Upper lobe of left lung (tissue), 6 donors: ENCODE results near the gene ENTR1. TPM values are rescaled to one million over a fixed set of nuclear protein-coding genes. Genes with fewer than 3 reads are reported as not detected.

Source experiments
- ATAC-seq, 2 donors: fragments of 200-7000 bp; cut with Tn5 transposase; one replicate each; pipeline ENCODE4 v1.9.1; 2022; ENCODE audit warnings: mild to moderate bottlenecking in 2 of 2, moderate library complexity in 2 of 2; ENCODE audit not compliant: low FRiP score in 2 of 2
- DNase-seq, 2 donors: peaks; one replicate each; pipeline ENCODE4 v3.0.0-alpha.2; 2019 to 2020
- H3K27ac ChIP-seq, 4 donors: fragments of 200-600 bp; sonication (generic); one replicate each; pipeline ENCODE4 v1.5.1; 2016 to 2019
- H3K27me3 ChIP-seq, 4 donors: fragments of 200-600 bp; sonication (generic); one replicate each; pipeline ENCODE4 v1.5.1; 2017 to 2019
- H3K36me3 ChIP-seq, 4 donors: fragments of 200-600 bp; sonication (generic); one replicate each; pipeline ENCODE4 v1.5.1; 2016 to 2019
- H3K4me1 ChIP-seq, 4 donors: fragments of 200-600 bp; sonication (generic); one replicate each; pipeline ENCODE4 v1.5.1; 2018 to 2019
- H3K4me3 ChIP-seq, 4 donors: fragments of 200-600 bp; sonication (generic); one replicate each; pipeline ENCODE4 v1.5.1; 2017 to 2019; ENCODE audit warnings: mild to moderate bottlenecking in 2 of 4, moderate library complexity in 1 of 4
- H3K9me3 ChIP-seq, 4 donors: fragments of 200-600 bp; sonication (generic); one replicate each; pipeline ENCODE4 v1.5.1; 2018 to 2019
- CTCF ChIP-seq, 6 experiments: fragments of 450-650 bp in 4 of 6; fragments of 200-600 bp in 2 of 6; sonication (generic) in 2 of 6; IDR thresholded peaks; one replicate each; pipeline ENCODE4 v1.5.1; 2016 to 2019; ENCODE audit warnings: antibody characterized with exemption in 6 of 6
- EP300 ChIP-seq, 4 donors: sonication (generic); formaldehyde crosslinking; IDR thresholded peaks; one replicate each; pipeline ENCODE4 v1.5.1; 2017; ENCODE audit warnings: antibody characterized with exemption in 4 of 4, control low read depth in 2 of 4
- POLR2A ChIP-seq, 4 donors: fragments of 450-650 bp; IDR thresholded peaks; one replicate each; pipeline ENCODE4 v1.5.1; 2016 to 2017; ENCODE audit warnings: antibody characterized with exemption in 4 of 4, mild to moderate bottlenecking in 2 of 4
- POLR2AphosphoS5 ChIP-seq, 2 donors: sonication (generic); formaldehyde crosslinking; IDR thresholded peaks; one replicate each; pipeline ENCODE4 v1.5.1; 2017; ENCODE audit warnings: antibody characterized with exemption in 2 of 2
- WGBS, 2 donors: methylation state at CpG; one replicate each; pipeline ENCODE4 v1.1.5; 2017 to 2018; 5-methylcytosine and 5-hydroxymethylcytosine counted together
- total RNA-seq, 6 donors: library from RNA; depleted of rRNA in 4 of 6; stranded (reverse); fragments of >200 nt in 4 of 6; gene quantifications; one replicate each; pipeline versions ENCODE4 v1.1.0 to v1.2.1, GENCODE V29; 2016 to 2021
- donor health status: DM: no; HTN: no; CAD: no; lungs with moderate emphysema.
- donor health status: DM: no; HTN: yes; CAD: no; lungs with severe emphysema.

ENTR1 gene
- total RNA-seq = 100 to 1,000 TPM in 1 of 6 donors, 10 to 100 TPM in 5; 29.6 to 128 (median 40.0) TPM

GRCh38 chr9:136410500-136411287, at the start of gene ENTR1, which contains the start of gene PMPCA:
Gene ENTR1 (minus strand): TSS chr9:136410614. CDS start chr9:136410397, 217 bp downstream.
Gene PMPCA (plus strand): TSS chr9:136410658. CDS start chr9:136410669, 11 bp downstream.
- DNase-seq (peak; percentile 92 to 99), ATAC-seq (peak; percentile 82 to 96)

GRCh38 chr9:136459425-136459824, 49.0 kb upstream of the ENTR1 start:
- H3K27me3 ChIP-seq = no peaks in the 10 kb centered on the region
- H3K27ac ChIP-seq = no peak overlapping the region
- ATAC-seq = no peak
- H3K9me3 ChIP-seq = no peaks in the 10 kb centered on the region
- WGBS, 2 donors = 94 to 96% methylated on average over 26 to 28 of the region's 28 CpGs
- H3K4me1 ChIP-seq = no peaks in the 10 kb centered on the region
- peaks cover 80 to 100% (median 99%) of the 10 kb centered on the region in 4 donors for H3K36me3 ChIP-seq
- no peak for TF ChIP-seq POLR2A (IDR thresholded peaks at IDR 0.05)
- TF ChIP-seq POLR2AphosphoS5 (IDR thresholded peaks at IDR 0.05) = no peak
- TF ChIP-seq EP300 (IDR thresholded peaks at IDR 0.05) = no peak
- TF ChIP-seq CTCF (IDR thresholded peaks at IDR 0.05) = no peak
- H3K4me3 ChIP-seq = no peak overlapping the region
- DNase-seq = peak in 1 of 2 donors; percentile 74

More at GRCh38 chr9:136410500-136411287, at the start of gene ENTR1, which contains the start of gene PMPCA:
- Histone ChIP-seq H3K36me3 (peaks cover 11 to 54% (median 40%) of the 10 kb centered on the region in 4 donors), H3K27me3 (no peaks in the 10 kb centered on the region), H3K27ac (peak within 1 kb of the TSS; percentile 83 to 91 (median 88)), H3K4me3 (peak within 1 kb of the TSS; percentile 61 to 97 (median 92)), H3K4me1 (peaks cover 20 to 31% (median 23%) of the 10 kb centered on the region in 4 donors), H3K9me3 (no peaks in the 10 kb centered on the region)
- TF ChIP-seq CTCF (IDR thresholded peaks at IDR 0.05) (no peak), POLR2A (IDR thresholded peaks at IDR 0.05) (peak in 3 of 4 donors; percentile 49 to 93 (median 74)), POLR2AphosphoS5 (IDR thresholded peaks at IDR 0.05) (peak; percentile 99), EP300 (IDR thresholded peaks at IDR 0.05) (peak in 1 of 4 donors; percentile 87)
- WGBS, 2 donors = 0 to 1% methylated on average over 15 to 49 of the region's 83 CpGs

- no peaks in the 10 kb centered on the region for H3K9me3 ChIP-seq
- no peaks in the 10 kb centered on the region for H3K4me1 ChIP-seq
- no peaks in the 10 kb centered on the region for H3K27me3 ChIP-seq
- H3K27ac ChIP-seq = no peak overlapping the region
- peaks cover 68 to 100% (median 93%) of the 10 kb centered on the region in 4 donors for H3K36me3 ChIP-seq
- WGBS, 2 donors = 94 to 96% methylated on average over 16 to 24 of the region's 24 CpGs
- no peak for DNase-seq
- TF ChIP-seq EP300 (IDR thresholded peaks at IDR 0.05) (no peak), POLR2AphosphoS5 (IDR thresholded peaks at IDR 0.05) (no peak), CTCF (IDR thresholded peaks at IDR 0.05) (no peak), POLR2A (IDR thresholded peaks at IDR 0.05) (no peak)
- no peak overlapping the region for H3K4me3 ChIP-seq
- no peak for ATAC-seq
Measured at GRCh38 chr9:136457326-136457725, 46.9 kb upstream of the ENTR1 start.

- Histone ChIP-seq H3K27ac (no peak overlapping the region), H3K36me3 (peaks cover 63 to 100% (median 88%) of the 10 kb centered on the region in 4 donors), H3K4me1 (no peaks in the 10 kb centered on the region), H3K27me3 (no peaks in the 10 kb centered on the region), H3K9me3 (no peaks in the 10 kb centered on the region), H3K4me3 (no peak overlapping the region)
- ATAC-seq (no peak), DNase-seq (no peak)
- TF ChIP-seq POLR2A (IDR thresholded peaks at IDR 0.05) = no peak
- no peak for TF ChIP-seq POLR2AphosphoS5 (IDR thresholded peaks at IDR 0.05)
- TF ChIP-seq EP300 (IDR thresholded peaks at IDR 0.05) = no peak
- no peak for TF ChIP-seq CTCF (IDR thresholded peaks at IDR 0.05)
- 83 to 96% methylated on average over 4 to 9 of the region's 9 CpGs for WGBS, 2 donors
Measured at GRCh38 chr9:136456258-136456657, 45.8 kb upstream of the ENTR1 start.
